HL-60 (cell line): ENCODE results near the gene ITGB2.

Source experiments
- CTCF ChIP-seq: IDR thresholded peaks from one replicate; pipeline ENCODE4 v1.5.1; 2011; ENCODE audit warnings: low read length, control low read depth, inconsistent platforms; ENCODE audit not compliant: insufficient read depth
- GABPA ChIP-seq: IDR thresholded peaks from 2 replicates; pipeline ENCODE4 v1.6.1; 2012; ENCODE audit warnings: low read depth
- POLR2AphosphoS5 ChIP-seq: IDR thresholded peaks from 2 replicates; pipeline ENCODE4 v1.6.1; 2012; ENCODE audit warnings: low read depth
- REST ChIP-seq: IDR thresholded peaks from 2 replicates; pipeline ENCODE4 v1.6.1; 2012; ENCODE audit warnings: low read depth; ENCODE audit not compliant: insufficient replicate concordance
- SPI1 ChIP-seq: IDR thresholded peaks from 2 replicates; pipeline ENCODE4 v1.6.1; 2012; ENCODE audit warnings: low read depth, mild to moderate bottlenecking, borderline replicate concordance

DNA sequence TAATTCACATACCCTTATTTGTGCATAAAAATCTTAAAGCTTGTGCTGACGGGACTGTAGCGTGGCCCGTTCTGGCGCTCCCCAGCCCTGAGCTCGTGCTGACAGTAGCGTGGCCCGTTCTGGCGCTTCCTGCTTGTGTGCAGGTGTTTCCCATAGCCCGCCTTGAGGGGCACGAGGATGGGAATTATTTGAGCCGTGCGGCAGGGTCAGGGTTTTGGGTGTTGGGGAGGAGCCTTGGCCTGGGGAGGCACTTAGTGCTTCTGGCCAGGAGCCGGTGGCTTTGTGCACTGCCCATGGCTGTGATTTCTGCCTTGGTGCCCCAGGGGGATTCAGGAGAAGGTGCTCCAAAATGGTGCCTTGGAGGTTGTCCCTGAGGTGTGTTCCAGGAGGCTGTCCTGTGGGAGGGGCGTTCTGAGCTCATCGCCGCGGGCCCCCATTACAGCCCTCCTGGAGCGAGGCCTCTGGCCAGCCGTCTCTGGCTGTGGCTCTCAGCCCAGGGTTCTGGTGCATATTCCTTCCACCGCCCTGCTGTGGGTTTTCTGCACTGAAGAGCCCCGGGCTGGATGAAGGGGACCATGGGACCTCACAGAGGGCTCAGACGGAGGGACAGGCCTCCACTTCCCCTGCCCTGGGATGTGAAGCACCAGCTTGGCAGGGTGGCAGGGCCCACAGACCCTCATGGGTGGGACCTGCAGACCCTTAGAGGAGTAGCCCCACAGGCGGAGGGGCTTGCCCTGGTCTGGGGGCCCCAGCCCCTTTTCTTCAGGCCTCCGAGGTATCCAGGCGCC, 25.7 kb upstream of the ITGB2 start:
- TF ChIP-seq CTCF (no peak), POLR2AphosphoS5 (no peak), REST (no peak), GABPA (no peak), SPI1 (no peak)
